HG03469 (cell line): Measurements from ENCODE around the gene MAN1B1.
A peak's percentile ranks its signal among the peaks of the same experiment; 100 is the strongest.

ENCODE experiments used
- ATAC-seq: cut with Tn5 transposase; IDR thresholded peaks from one replicate; pipeline ENCODE4 v1.9.1; 2021; ENCODE audit warnings: mild to moderate bottlenecking, moderate library complexity, moderate number of reproducible peaks; ENCODE audit not compliant: unreplicated experiment

MAN1B1 gene

GRCh38 chr9:137083394-137084004, 3.3 kb upstream of the MAN1B1 start:
- no peak for ATAC-seq

- no peak for ATAC-seq
Measured at GRCh38 chr9:137084526-137084925, 2.3 kb upstream of the MAN1B1 start.

- peak; percentile 4 for ATAC-seq
Measured at GRCh38 chr9:137085920-137086530, 760 bp upstream of the MAN1B1 start.

GRCh38 chr9:137087409-137087925, 682 bp downstream of the MAN1B1 start:
- ATAC-seq = no peak

GRCh38 chr9:137088121-137088520, 1.3 kb downstream of the MAN1B1 start:
- ATAC-seq = no peak

- no peak for ATAC-seq
Measured at GRCh38 chr9:137089232-137089947, 2.6 kb downstream of the MAN1B1 start.

GRCh38 chr9:137095664-137096517, 9.1 kb downstream of the MAN1B1 start:
- ATAC-seq = no peak

- no peak for ATAC-seq
Measured at GRCh38 chr9:137096785-137097546, 10.2 kb downstream of the MAN1B1 start.

- ATAC-seq = no peak
Measured at GRCh38 chr9:137097761-137098462, 11.1 kb downstream of the MAN1B1 start.

- ATAC-seq = no peak
Measured at GRCh38 chr9:137099231-137099630, 12.4 kb downstream of the MAN1B1 start.

GRCh38 chr9:137103206-137103999, 16.6 kb downstream of the MAN1B1 start:
- no peak for ATAC-seq

GRCh38 chr9:137105814-137106661, 19.3 kb downstream of the MAN1B1 start:
- no peak for ATAC-seq

- ATAC-seq = no peak
Measured at GRCh38 chr9:137106662-137107250, 20.0 kb downstream of the MAN1B1 start.

- ATAC-seq = no peak
Measured at GRCh38 chr9:137107312-137107921, 20.6 kb downstream of the MAN1B1 start.

- ATAC-seq = no peak
Measured at GRCh38 chr9:137107982-137108381, 21.2 kb downstream of the MAN1B1 start.

- ATAC-seq = no peak
Measured at GRCh38 chr9:137108608-137109249, 21.9 kb downstream of the MAN1B1 start.
